Stimulated activated CD4-positive, alpha-beta T cell treated with anti-CD3 and anti-CD28 coated beads, Interleukin-15, amount 100 ng/mL, for 24 hours (primary cell): ENCODE results near the gene CARS2.
"Not testable (repeated sequence)": the region's sequence is repeated elsewhere in the genome, so short reads cannot be mapped to it uniquely, and the experiment has no call there.

Experiments
- DNase-seq: peaks from one replicate; pipeline ENCODE4 v3.0.0-alpha.2; 2020

Gene CARS2, protein sequence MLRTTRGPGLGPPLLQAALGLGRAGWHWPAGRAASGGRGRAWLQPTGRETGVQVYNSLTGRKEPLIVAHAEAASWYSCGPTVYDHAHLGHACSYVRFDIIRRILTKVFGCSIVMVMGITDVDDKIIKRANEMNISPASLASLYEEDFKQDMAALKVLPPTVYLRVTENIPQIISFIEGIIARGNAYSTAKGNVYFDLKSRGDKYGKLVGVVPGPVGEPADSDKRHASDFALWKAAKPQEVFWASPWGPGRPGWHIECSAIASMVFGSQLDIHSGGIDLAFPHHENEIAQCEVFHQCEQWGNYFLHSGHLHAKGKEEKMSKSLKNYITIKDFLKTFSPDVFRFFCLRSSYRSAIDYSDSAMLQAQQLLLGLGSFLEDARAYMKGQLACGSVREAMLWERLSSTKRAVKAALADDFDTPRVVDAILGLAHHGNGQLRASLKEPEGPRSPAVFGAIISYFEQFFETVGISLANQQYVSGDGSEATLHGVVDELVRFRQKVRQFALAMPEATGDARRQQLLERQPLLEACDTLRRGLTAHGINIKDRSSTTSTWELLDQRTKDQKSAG

DNA sequence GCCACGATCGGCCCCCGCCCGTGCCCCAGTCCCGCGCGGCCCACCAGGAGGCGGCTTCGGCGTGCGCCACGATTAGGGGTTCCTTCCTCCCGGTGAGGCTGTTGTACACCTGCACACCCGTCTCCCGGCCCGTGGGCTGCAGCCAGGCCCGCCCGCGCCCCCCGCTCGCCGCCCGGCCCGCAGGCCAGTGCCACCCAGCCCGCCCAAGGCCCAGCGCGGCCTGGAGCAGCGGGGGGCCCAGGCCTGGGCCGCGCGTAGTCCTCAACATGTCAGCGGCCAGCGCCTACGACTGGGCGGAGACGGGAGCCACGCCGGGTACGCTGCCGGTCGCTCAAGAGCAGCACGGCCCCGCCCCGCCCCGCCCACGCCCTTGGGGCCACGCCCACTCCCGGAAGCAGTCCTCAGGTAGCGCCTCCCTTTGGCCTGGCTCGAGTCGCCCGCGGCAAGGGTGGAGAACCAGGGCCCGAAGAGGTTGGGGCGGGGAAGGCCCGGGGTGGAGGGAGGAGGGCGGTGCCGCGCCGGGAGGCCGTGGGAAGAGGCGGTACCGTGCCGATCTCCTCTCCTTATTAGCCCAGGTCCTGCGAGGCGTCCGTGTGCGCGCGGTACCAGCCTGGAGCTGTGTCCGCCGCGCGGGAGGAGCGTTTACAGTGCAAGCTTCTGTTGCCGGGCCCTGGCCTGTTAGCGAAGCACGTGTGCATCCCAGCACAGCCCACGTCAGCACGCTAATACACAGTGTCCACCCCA lies at the start of gene CARS2:
Gene CARS2 (minus strand): TSS at position 291 of the 744 bp plus-strand sequence. CDS start 23 bp downstream, at position 268.
- DNase-seq = peak; percentile 96

DNA sequence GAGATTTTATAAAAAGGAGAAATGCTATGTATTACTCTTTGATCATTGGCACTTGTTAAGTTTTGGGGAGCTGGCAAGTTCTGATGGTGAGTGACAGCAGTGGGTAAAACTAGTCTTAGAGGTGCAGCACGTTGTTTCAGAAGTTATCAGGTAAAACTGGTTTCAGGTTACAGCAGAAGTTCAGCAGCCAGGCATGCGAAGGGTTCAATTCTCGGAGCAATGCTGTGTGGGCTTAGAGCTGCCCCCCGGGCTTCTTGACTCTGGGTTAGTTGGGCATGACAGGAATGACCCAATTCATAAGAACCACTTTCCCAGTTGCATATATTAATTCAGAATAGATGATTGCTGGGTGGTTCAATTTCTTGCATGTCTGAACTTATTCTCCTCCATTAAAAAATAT lies 42.4 kb upstream of the CARS2 start:
- no peak for DNase-seq

DNA sequence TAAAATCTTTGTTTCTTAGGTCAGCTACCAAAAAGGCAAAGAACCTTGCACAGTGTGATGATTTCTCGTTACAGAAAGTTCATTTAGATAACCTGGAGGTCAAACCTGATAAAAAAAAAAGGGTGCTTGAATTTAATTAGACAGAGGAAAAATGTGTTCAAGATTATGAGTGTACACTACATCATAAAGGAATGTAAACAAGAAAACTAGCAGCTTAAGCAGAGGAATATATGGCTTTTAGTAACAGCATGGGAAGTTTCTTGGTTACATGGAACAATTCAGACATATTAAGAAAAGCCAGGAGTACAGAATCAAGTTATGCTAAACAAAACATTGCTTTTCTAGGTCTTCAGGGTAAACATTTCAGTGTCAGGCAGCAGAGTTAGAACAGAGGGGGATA lies 40.5 kb upstream of the CARS2 start:
- DNase-seq = no peak

DNA sequence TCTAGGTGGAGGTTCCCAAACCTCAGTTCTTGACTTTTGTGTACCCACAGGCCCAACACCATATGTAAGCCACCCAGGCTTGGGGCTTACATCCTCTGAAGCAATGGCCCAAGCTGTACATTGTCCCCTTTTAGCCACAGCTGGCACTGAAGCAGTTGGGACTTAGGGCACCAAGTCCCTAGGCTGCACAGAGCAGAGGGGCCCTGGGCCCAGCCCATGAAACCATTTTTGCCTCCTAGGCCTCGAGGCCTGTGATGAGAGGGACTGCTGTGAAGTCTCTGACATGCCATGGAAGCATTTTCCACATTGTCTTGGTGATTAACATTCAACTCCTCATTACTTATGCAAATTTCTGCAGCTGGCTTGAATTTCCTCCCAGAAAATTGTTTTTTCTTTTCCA lies 37.8 kb upstream of the CARS2 start:
- DNase-seq = no peak

DNA sequence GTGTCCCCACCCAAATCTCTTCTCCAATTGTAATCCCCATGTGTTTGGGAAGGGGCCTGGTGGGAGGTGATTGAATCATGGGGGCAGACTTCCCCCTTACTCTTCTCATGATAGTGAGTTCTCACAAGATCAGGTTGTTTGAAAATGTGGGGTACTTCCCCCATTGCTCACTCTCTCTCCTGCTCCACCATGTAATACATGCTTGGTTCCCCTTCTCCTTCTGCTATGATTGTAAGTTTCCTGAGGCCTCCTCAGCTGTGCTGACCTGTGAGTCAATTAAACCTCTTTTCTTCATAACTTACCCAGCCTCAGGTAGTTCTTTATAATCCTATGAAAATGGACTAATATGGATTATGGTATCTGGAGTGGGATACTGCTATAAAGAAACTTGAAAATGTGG lies 31.6 kb upstream of the CARS2 start:
- no peak for DNase-seq

DNA sequence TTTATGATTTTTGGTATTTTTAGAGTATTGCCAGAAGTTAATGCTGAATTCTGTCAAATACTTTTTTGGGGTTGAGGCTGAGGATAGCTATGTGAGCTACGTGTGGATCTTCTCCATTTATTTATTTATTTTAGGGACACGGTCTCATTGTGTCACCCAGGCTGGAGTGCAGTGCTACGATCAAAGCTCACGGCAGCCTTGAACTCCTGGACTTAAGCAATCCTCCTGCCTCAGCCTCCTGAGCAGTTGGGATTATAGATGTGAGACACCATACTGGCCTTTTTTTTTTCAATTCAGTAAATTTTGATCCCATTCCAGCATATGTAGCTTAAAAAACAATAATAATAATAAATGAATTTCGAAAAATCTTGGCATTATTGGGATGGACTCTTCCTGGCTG lies 28.6 kb upstream of the CARS2 start:
- no peak for DNase-seq

DNA sequence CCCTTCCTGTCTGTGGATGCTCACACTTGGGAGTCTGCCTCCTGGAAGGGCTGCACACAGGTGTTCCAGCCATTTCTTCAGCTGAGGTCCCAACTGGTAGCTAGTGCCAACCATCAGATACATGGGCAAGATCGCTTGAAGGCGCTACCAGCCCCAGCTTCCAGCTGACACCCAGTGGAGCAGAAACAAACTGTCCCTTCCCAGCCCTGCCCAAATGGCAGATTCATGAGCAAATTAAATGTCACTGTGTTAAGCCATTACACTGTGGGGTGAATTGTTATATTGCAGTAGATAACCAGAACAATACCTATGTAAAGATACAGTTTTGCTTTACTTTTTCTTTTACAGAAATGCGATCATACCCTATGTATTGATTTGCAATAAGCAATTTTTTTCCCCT lies 25.2 kb upstream of the CARS2 start:
- no peak for DNase-seq

DNA sequence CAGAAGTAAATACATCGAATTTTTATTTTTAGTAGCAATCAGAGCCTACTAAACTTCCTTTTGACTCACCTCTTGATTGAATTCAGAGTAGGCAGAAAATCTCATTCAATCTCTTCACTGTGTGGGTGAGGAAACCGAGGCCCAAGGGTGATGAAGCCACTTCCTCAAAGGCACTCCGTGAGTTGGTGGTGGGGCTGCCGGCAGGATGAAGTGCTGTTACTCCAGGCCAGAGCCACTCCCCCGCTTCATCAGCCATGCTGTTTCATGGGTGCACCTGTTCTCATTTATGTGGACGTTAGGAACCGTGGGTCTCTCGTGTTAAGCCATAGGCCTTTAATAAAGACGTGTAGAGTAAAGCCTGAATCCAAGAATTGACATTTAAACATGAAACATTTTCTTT lies 20.8 kb upstream of the CARS2 start:
- DNase-seq = peak; percentile 79

DNA sequence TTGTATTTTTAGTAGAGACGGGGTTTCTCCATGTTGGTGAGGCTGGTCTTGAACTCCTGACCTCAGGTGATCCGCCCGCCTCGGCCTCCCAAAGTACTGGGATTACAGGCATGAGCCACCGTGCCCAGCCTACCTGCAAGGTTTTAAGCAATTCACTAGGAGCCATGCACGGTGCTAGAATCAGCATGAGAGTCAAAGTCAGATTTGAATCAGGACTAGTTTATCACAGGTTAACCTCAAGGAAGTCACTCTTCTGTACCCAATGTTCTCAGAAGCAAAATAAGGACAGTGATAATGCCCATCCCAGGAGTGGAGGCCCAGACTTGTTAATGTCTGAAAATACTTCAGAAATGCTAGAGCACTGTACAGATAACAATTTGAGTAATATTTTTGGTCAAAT lies 20.2 kb upstream of the CARS2 start:
- DNase-seq = not testable (repeated sequence)

DNA sequence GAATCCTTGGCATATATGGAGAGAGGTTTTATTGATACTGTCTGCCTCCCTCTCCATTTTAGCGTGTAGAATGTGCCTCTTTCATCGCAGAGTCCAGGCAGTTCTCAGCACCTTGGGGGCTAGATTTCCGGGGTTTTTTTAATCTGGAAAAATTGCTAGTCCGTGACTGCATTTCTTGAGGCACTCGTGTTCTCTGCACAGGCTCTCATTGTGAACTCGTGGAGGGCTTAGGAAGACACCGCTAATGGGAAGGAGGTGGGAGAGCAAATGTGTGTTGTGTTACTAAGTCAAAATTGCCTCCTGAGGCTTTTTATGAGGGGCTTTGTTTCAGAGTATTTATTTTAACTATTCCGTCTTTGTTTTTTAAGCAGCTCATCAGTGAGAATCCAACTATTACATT lies 17.7 kb upstream of the CARS2 start:
- DNase-seq = no peak

DNA sequence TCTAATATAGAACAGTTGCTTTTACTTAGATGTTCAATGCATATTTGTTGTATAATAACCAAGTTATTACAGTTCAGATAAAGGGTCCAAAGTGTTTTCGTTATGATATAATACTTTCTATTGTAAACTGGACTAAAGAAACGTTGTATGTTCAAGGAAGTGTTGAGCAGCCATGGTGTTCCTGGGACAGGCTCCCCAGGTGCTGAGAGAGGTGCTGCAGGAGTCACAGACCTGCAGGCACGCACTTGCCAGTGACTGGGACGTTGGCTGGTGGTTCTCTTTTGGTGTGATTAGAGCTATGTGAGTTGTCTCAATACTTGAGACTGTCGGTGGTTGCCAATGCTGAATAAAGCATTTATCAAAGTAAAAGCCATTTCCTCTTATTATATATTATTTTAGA lies 17.1 kb upstream of the CARS2 start:
- no peak for DNase-seq

DNA sequence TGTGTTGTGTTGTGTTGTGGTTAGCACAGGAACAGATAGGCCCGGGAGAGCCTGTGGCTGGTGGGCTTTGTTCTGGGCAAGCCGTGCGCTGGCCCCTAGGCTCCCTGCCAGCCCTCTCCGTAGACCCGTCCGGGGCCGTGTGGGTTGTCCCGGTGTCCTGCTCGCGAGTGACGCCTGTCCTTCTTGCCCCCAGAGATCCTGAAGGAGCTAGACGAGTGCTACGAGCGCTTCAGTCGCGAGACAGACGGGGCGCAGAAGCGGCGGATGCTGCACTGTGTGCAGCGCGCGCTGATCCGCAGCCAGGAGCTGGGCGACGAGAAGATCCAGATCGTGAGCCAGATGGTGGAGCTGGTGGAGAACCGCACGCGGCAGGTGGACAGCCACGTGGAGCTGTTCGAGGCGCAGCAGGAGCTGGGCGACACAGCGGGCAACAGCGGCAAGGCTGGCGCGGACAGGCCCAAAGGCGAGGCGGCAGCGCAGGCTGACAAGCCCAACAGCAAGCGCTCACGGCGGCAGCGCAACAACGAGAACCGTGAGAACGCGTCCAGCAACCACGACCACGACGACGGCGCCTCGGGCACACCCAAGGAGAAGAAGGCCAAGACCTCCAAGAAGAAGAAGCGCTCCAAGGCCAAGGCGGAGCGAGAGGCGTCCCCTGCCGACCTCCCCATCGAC lies 13.3 kb upstream of the CARS2 start:
- no peak for DNase-seq

DNA sequence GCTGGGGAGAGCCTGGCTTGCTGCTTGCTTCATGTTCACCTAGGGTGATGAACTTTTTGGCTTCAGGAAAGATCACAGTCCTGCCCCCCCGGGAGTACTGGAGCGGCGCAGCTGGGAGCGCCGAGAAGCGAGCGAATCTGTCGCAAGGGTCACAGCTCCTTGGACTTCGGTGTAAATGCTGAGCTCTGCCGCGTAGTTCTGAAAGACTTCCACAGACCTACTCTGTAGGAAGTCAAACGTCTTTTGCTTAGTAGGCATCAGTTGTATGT lies 10.3 kb upstream of the CARS2 start:
- no peak for DNase-seq

DNA sequence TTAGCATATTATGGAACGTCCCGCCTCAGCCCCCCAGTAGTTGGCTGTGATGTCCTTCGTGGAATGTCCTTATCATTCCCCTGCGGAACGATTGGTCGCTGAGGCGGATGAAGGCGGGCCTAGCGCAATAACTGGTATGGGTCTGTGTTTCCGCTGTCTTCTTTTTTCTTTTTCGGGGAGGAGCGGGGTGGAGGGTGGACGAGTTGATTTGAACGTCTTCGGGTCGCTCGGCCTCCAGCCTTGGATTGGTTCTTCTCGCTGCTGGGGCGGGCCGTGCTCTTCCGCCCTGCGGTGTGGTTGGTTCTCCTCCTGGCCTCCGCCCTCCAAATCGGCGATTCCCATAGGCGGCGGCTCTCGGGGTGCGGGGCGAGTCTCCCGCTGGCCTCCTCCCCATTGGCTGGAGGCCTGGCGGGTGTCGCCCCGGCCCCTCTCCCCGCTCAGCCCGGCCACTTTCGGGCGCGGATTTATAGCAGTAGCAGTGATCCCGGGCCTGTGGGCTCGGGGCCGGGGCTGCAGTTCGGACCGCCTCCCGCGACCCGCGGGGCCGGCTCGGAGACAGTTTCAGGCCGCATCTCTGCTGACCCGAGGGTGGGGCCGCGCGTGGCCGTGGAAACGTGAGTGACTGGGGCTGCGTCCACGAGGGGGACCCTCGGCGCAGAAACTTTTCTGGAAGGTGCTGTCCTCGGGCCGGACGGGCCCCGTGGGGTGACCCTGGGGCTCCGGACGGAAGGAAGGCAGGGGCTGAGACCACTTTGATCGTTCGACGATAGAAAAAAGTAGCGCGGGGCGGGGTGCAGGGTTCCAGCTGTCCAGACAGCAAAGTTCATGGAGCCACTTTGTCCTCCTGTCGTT lies 9.7 kb upstream of the CARS2 start:
- peak; percentile 97 for DNase-seq

DNA sequence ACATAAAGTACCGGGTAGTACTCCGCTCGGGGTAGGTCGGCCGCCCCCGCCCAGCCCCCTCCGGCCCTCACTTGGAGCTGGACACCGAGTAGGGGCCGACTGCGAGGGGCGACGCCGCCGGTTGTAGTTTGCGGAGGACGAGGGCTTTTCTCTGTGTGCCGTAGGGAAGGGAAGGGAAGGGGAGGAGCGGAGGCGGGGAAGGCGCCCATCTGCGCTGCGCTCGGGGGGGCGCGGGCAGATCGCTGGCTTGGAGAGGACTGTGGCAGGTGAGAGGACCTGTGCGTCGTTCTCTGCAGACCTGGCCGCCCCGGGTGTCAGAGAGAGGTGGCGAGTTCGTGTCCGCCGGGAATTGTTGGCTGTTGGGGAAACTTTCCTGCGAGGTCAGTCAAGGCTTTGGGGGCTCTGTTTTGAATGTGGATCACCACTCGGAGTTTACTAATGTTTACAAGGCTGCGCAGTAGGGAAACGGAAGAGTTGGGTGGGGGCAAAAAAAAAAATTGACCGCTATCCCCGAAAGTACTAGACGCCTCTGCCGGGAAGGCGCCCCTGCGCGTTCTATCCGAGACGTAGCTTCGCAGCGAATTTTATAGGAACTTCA lies 9.0 kb upstream of the CARS2 start:
- DNase-seq = peak; percentile 63

DNA sequence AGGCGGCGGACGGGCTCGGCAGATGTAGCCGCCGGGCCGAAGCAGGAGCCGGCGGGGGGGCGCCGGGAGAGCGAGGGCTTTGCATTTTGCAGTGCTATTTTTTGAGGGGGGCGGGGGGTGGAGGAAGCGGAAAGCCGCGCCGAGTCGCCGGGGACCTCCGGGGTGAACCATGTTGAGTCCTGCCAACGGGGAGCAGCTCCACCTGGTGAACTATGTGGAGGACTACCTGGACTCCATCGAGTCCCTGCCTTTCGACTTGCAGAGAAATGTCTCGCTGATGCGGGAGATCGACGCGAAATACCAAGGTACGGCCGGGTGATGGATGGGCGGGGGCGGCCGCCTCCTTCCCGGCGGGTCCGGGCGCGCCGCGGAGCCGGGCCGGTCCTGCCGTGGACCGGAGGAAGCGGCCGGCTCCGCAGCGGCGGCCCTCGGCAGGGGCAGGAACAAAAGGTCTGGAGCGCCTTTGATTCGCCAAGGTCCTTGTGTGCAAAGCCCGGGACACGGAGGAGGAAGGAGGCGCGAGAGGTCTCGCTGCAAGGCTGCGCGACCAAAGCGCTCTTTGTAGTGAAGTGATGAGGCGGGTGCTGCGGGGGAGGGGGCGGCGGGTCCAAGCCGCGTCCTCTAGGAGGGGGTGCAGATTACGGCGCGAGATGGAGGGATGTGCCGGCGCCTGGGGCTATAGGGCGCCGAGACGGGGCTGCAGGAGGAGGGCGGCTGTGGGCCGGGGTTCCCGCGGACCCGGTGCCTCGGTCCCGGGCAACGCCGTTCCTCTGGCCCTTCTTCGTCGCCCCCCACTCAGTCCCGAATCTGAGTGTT lies 8.3 kb upstream of the CARS2 start:
- peak; percentile 75 for DNase-seq

DNA sequence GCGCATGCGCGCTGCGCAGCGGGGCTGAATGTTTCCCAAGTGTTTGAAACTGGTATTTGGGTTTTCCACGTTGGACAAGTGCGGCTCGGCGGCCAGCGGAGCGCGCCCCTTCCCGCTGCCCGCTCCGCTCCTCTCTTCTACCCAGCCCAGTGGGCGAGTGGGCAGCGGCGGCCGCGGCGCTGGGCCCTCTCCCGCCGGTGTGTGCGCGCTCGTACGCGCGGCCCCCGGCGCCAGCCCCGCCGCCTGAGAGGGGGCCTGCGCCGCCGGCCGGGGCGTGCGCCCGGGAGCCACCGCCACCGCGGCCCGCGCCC lies 7.7 kb upstream of the CARS2 start, which contains the start of gene ING1:
Gene ING1 (plus strand): TSS at position 59 of the 311 bp plus-strand sequence. CDS start 450 bp downstream, outside the sequence.
- no peak for DNase-seq

DNA sequence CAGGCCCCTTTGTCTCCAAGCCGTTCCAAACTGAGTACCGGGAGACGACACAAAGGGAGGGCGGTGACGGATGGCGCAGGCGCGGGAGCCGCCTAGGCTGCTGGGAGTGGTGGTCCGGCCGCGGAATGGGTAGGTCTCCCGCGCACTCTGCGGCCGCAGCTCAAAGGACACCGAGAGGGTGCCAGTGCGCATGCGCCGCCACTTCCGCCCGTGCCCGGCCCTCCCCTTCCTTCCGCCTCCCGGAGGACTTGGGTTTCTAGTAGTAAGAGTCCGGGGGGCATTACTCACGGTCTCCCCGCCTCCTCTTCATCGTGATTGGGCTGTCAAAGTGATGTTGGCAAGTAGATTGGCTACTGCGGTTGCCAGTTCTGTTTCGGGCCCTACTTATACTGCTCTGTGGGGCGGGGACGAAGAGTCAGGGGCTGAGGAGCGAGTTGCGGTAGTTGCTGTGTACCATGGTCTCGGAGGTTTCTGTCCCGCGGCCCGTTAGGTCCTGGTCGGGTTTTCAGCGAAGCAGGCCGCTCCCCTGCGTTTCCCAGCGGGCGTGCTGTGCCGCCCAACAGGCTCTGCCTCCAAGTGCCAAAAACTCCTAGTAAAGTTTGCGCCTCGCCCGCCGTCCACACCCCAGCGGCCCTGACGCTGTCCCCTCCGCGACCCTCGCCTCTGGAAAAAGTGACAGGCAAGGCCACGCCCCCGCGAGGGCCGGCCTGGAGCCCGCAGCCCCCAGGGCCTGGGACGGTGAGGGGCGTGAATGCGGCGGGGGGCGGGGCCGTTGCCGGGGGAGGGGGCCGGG lies 7.1 kb upstream of the CARS2 start:
- peak; percentile 99 for DNase-seq

DNA sequence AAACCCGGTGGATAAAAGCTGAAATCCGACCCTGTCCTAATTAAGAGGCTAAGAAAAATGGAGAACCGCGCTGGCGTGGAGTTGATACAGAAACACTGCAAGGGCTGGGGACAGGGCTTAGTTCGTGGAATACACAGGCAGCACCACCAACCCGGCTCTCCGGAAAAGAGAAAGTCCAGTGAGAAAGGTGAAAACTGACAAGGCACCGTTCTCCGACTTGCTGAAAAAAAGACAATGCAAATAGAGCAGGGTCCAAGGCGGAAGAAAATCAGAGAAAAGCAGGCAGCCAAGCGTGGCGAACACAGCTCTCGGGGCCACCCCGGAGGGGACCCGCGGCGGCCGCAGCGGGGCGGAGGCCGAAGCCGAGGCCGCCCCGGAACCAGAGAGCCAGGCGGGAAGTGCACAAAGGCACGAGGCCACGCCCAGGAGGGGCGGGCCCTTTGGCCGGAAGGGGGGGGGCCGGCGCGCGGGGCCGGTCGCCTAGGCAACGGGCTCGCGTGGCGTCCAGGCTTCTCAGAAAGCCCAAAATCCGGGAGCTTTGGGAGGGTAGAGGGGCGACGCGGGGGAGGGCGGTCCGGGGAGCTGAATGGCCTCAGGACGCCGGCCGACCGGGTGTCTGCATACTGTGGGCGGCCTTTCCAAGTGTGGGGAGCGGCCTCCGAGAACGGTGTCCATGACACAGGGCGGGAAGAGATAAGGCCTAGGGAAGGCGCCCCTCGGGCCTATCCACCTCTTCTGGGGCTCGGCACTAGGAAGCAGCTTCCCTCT lies 6.3 kb upstream of the CARS2 start:
- peak; percentile 87 for DNase-seq
